ENCODE results near the gene ZNF212.

GRCh38 chr7:149293338-149293737 lies 53.9 kb downstream of the ZNF212 start:
- TF ChIP-seq EZH2 (IDR thresholded peaks at IDR 0.05; ENCODE audit: low read length, missing control alignments): no peak
- TF ChIP-seq CTCF (conservative IDR thresholded peaks at IDR 0.05 in 1 of 2, IDR thresholded peaks at IDR 0.05 in 1 of 2; ENCODE audit: low read depth in 1 of 2, low read length in 2 of 2): no peak

Measured in fibroblast of lung (primary cell).